SK-MEL-5 (cell line): ENCODE measurements around the gene HINT3. TPM values are rescaled to one million over a fixed set of nuclear protein-coding genes. Genes with fewer than 3 reads are reported as not detected.
"Not testable (repeated sequence)": the region's sequence is repeated elsewhere in the genome, so short reads cannot be mapped to it uniquely, and the experiment has no call there.

Experiments used
- DNase-seq: peaks from one replicate; pipeline ENCODE4 v3.0.0-alpha.2; 2016; ENCODE audit warnings: low read depth, low spot score
- in situ Hi-C: cut with HindIII; loops from 2 replicates; pipeline ENCODE4 v1.10.0; 2016; ENCODE audit warnings: low sequenced_read_pairs, high pct_unique_total_duplicates, low pct_unique_long_range_greater_than_20kb
- polyA plus RNA-seq, 2 experiments: library from polyadenylated mRNA; depleted of rRNA; stranded (reverse); fragments of >200 nt; gene quantifications; 2 replicates each; pipeline ENCODE4 v1.2.3, GENCODE V29; 2015
- total RNA-seq: library from RNA; depleted of rRNA; stranded (reverse); fragments of >200 nt; shearing (Covaris generic); gene quantifications from 2 replicates; pipeline ENCODE4 v1.2.3, GENCODE V29; 2014; rRNA removed

HINT3 gene
- 18.2 and 19.6 TPM in 2 replicates for total RNA-seq
- polyA plus RNA-seq (2015; cell fraction: cytosol; rRNA removed) = 7.2 and 7.4 TPM in 2 replicates
- 1.7 and 3.8 TPM in 2 replicates for polyA plus RNA-seq (2015; cell fraction: nucleus; rRNA removed)

DNA sequence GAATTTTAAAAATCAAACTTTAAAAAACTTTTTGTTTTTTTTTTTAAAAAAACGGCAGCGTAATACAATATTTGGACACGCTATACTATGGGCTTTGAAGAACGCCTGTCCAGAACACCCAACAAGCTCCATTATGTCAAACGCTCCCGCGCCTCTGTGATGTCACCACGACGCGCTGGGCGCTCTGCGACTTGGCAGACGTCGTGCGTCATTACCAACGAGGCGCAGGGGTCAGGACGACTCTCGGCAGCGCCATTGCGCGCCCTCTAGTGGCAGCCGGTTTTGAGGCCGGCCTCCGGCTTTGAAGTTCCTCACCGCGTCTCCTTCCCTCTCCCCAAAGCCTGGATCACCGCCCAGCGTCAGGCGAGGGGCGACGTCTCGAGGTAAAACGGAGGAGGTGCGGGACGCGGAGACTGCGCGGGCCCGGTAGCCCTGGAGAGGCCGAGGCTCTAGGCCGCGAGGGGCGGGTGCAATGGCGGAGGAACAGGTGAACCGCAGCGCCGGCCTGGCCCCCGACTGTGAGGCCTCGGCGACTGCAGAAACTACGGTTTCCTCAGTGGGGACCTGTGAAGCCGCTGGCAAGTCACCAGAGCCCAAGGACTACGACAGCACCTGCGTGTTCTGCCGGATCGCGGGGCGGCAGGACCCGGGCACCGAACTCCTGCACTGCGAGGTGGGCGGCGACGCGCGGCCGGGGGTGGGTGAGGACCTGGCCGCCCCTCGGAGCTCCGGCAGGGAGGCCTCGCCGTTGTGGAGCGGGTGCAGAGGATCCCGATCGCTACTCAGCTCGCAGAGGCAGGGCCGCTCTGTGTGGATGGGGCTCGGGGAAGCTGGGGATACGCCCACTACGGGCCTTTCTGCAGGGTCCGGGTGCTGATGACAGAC lies at the start of gene HINT3:
TSS of gene HINT3 (plus strand) at position 265 of the 885 bp plus-strand sequence. CDS start at position 473, 208 bp downstream.
- in situ Hi-C loops = no loop called here
- DNase-seq = peak; percentile 96

DNA sequence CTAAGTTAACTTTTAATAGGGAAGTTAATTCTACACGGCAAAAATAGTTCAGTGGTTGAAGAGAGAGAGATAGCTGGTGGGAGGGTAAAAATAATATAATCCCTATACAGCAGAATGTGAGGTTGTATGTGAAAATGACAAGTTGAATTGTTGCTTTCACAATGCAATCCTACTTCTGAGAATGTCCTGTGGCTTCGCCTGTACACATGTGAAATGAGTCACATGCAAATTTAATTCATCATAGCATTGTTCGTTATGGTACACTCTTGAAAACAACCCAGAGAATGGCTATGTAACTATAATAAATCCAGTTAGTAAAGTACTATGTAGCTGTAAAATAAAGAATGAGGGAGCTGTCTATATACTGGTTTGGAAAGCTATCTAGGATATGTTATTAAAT lies 46.0 kb upstream of the HINT3 start:
- no peak for DNase-seq
- in situ Hi-C loops = no loop called here

DNA sequence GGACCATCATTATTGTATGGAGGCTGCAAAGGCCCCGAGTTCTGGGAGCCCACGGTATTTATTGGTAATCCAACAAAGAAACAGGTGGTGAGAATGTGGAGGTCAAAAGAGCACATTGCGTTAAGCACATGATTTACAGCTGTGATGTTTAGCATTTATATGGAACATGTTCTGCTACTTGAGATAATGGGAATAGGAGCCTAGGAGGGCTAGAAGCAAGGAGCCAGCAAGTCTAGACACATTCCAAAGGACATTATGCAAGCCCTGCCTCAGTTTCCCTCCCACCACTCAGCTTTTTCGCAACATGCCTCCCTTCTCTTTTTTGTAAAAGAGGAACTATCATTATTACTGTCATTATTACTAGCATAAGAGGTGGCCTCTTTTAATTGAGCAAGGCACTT lies 45.5 kb upstream of the HINT3 start:
- in situ Hi-C loops, DNase-seq: not testable (repeated sequence)

DNA sequence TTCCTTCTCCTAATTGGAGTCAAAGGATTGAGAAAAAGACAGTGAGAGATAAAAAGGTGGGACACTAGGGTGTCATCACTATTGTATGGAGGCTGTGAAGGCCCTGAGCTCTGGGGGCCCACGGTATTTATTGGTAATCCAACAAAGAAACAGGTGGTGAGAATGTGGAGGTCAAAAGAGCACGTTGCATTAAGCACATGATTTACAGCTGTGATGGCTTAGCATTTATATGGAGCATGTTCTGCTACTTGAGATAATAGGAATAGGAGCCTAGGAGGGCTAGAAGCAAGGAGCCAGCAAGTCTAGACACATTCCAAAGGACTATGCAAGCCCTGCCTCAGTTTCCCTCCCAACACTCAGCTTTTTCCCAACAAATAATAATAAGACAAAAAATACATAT lies 44.1 kb upstream of the HINT3 start:
- DNase-seq, in situ Hi-C loops: not testable (repeated sequence)

DNA sequence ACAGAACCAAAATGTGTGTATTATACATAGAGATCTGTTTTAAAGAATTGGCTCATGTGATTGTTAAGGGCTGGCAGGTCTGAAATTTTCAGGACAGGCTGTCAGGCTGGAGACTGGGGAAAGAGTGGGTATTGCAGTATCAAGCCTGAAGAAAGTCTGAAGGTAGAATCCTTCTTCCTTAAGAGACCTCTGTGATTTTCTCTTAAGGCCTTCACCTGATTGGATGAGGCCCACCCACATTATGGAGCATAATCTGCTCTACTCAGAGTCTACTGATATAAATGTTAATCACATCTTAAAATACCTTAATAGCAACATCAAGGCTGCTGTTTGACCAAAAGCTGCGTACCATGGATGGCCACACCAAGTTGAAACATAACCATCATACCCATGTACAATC lies 43.4 kb upstream of the HINT3 start:
- no peak for DNase-seq
- in situ Hi-C loops = no loop called here

DNA sequence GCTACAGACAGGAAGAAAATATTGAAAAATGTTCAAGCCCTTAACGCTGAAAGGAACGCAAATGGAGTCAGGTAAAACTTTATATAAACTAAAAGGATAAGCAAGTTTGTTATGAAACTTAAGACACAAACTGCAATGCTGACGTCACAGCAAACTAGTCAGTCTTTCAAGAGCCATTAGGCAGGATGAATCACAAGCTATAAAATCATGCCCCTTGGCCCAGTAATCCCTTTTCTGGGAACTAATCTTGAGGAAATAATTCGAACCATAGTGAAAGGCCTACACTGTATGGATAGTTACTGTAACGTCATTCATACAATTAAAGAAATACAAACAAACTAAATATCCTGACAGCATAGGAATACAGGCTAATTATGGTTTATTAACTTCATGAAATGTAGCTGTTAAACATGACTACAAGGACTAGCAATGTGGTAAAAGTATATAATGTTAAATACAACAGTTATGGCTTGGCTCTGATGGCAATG lies 42.7 kb upstream of the HINT3 start:
- peak; percentile 82 for DNase-seq
- in situ Hi-C loops = no loop called here

DNA sequence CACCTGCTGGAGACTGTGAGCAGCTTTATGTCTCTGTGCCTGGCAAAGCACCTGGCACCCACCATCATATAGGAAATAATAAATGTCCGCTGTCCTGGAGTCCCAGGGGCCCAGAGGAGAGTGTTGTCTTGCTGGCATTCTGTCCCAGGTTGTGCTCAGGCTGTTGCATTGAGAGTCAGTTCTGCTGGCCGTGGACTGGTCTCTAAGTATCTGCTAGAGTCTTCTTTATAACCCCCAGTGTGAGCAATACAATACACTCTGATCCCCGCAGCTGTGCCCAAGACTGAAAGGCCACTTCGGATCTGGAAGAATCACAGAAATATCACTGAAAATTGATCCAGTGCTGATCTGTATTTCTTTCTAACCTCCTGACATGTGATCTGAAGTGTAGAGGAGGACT lies 38.3 kb upstream of the HINT3 start:
- in situ Hi-C loops = no loop called here
- DNase-seq = no peak

DNA sequence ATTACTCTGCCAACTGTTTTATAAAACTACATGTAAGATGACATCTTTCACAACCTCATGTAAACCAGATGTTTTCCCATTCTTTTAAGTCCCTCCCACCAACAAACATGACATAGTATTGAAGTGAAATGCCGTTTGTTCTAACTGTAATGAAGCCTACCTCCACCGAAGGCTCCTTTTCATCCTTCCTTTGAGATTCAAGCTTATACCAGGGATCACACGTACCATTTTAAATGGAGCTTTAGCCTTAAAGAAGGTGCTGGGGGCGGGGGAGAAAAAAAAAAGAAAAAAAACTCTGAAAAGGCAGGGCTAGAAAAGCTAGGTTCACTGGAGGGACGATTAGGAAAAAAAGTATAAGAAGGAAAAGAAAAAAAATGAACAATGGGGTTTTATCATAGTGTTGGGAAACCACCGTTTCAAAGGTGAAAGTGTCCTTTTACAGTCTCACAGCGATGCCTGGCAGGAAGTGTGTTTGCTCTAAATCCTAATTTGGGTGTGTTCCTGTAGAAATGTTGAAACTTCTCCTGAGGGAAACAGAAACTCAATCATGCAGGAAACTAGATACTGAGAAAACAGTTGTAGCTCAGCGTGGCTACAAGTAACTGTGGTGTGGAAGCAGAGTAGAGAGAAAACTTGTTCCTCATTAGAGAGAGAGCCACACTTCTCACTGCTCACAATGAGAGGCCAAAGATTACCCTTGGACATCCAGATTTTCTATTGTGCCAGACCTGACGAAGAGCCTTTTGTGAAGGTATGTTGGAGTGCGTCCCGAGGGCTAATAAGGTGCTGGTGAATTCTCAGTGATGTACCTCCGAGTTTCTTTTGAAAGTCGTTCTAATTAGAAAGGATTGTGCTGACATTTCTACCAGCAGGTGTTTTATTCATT lies 37.6 kb upstream of the HINT3 start:
- peak; percentile 79 for DNase-seq
- in situ Hi-C loops = no loop called here

DNA sequence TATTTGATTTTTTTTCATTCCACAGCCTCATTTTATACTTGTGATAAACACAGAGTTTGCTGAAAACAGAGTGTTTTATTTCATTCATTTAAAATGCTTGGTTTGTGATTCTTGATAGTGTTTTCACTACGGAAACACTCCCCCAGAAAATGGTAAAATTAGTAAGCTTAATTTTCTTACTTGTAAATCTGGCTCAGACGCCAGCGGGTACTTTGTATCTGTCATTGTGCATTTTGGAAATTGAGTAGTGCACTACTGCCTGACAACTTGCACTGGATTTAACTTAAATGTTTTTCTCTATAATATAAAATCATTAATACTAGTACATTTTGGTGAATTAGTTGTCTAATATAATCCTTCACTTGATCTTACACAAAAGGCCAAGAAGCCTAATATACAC lies 37.0 kb upstream of the HINT3 start:
- in situ Hi-C loops = no loop called here
- no peak for DNase-seq

DNA sequence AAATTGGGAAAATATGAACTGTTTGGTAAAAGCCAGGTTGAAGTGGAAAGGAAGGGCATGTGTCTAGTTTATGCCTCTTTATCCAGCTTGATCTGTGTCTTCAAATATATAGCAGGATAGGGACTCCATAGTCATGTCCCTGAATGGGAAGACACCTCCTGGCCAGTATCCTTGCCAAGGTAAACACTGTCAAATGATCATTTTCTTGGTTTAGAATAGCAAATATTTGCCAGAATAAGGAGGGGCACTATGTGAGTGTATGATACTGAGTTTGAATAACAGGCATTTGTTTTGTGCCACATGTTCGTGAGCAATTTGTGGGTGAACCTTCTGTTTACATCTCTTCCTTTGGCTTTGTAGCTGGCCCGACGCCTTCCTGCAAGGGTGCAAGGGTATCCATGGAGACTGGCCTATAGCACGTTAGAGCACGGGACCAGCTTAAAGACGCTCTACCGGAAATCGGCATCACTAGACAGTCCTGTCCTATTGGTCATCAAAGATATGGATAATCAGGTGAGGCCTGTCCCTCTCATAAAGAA lies 34.2 kb upstream of the HINT3 start:
- DNase-seq = no peak
- in situ Hi-C loops = no loop called here

DNA sequence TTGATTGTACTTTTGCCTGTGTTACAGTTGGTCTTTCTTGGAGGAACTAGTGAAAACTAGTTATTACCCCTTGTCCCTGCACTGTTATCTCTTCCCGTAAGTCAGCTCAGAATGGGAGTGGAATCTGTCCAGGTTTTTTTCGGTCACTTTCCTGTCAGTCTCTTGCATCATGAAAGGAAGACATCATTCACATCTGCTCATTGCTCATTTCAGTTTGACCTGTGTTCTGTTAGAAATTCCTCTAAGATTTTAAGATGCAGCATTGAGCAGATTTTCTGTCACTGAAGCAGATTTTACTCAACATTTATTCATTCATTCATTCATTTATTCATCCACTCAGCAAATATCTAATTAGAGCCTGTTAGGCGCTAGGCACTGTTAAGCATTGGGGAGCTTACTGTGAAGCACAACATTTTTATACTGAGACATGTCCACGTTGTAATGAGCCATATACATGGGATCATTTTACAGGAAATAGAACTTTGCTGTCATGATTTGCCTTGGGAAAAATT lies 33.1 kb upstream of the HINT3 start:
- DNase-seq = no peak

DNA sequence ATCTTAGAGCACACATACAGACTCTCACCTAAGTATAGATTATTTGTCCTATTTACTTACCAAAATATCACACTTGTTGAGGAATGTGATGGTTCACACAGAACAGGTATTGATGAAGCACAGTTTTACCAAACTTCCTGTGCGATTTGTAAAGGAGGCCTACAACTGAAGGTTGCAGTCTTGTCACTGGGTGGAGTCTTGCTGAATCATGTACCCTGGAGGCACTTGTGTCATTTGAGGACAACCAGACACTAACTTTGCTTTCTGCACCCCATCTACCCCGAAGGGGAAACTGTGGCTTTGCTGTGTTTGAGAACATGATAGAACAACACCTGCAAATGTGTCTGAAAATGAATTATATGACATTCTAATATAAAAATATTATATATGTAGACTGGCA lies 32.4 kb upstream of the HINT3 start:
- in situ Hi-C loops = no loop called here
- peak; percentile 46 for DNase-seq

More for the DNA sequence above, 33.1 kb upstream of the HINT3 start:
- in situ Hi-C loops = no loop called here

DNA sequence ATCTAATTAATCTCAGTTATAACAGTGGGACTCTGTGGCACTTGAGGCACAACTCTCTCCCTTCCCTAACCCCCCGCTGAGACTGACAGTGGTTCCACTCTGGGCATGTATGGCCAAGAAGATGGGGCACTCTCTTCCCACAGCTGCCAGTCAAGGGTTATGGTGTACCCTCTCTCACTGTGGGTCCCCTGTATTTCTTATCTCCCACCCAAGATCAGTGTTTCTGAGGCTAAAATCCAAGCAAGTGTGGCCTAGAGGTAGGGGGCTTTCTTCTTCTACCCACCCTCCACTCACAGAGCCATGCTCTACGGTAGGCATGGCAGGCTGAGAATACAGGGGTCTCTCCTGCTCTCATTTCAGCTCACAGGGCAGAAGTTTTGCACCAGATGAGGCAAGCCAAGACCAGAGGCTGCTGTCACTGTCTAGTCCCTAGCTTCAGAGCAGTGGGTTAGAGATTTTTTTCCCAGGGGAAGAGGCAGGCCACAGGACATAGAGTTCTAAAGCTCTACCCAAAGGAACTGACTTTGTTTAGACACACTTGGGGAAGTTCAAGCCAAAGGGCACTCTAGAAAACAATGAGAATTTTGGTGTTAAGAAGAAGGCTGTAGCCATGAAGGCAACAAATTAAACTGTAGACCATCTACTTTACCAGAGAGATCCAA lies 31.7 kb upstream of the HINT3 start:
- no peak for DNase-seq
- in situ Hi-C loops = no loop called here

DNA sequence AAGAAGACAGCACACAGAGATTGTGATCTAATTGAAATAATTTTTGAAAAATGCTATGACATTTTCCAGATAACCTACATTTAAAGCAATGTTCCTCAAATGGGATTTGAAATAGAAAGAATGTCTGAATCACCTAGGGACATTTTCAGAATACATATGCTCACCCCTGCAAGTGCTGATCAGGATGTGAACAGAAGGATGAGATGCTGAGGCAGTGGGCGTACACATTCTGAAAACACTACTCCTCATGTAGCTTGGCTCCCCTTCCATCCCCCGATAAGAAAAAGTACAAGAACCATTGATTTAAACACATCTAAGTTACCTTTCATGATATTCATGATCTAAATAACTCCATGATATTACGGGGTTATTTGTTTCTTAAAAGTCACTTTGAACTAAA lies 29.9 kb upstream of the HINT3 start:
- no peak for DNase-seq
- in situ Hi-C loops = no loop called here

DNA sequence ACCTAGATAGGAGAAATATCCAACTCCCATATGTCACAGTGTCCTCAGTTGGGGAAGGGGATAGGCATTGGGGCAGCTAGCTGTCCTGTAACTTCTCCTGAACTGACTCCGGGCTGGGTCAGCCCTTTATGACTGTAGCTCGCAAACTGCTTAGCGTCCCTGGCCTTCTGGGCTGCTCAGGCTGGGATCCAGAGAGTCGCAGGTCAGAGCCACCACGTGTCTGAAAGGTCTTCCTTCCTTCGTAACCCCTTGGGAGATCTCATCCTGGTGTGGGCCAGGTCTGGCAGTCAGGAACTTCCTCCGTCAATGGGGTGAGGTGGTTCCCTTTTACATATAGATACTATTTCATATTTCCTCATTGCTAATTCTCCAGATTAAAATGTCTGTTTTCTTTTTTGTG lies 28.8 kb upstream of the HINT3 start:
- in situ Hi-C loops = no loop called here
- DNase-seq = no peak

DNA sequence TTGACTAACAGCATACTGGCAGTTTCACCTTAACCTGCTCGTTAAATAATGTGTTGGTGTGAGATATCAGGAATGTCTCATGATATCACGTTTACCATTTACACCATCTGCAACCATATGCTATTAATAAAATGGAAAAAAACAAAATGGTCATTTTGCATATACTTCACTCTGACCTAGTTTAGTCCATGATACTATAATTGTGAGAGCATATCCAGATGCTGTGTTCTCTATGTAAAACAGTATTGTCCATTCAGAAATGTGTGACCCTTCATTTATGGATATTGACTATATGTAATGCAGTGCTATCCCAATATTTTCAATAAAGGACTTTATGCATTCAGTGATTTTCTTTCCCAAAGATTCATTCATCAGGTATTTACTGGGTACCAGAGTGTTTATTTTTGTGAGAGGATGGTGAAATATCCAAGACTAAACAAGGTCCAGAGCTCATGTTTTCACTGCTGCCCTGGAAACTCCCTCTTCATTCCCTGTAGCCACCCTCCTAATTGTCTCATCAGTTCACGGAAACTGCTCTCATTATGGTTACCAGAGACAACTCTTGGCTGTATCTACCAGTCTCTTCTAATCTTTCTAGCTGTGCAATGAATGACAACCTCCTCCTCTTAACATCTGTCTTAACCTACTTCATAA lies 25.7 kb upstream of the HINT3 start:
- in situ Hi-C loops = no loop called here
- no peak for DNase-seq
